Measurements from ENCODE around the gene PXYLP1. TPM values are rescaled to one million over a fixed set of nuclear protein-coding genes. Genes with fewer than 3 reads are reported as not detected.

The PXYLP1 gene
- total RNA-seq, 1 donor from 2014 or later, result 36.3 TPM

GRCh38 chr3:141280086-141280485, 48.5 kb downstream of the PXYLP1 start:
- TF ChIP-seq EZH2 (IDR thresholded peaks at IDR 0.05) (no peak), CTCF (IDR thresholded peaks at IDR 0.05) (no peak), EZH2phosphoT487 (IDR thresholded peaks at IDR 0.05) (no peak)
- H3K4me1 Mint-ChIP-seq, result peaks cover 5% of the 10 kb centered on the region
- Histone ChIP-seq H3K27ac (no peak overlapping the region), H3K9me3 (ENCODE audit: low read depth) (no peaks in the 10 kb centered on the region), H3K9ac (no peak overlapping the region), H3K4me2 (no peak overlapping the region), H3K4me1 (no peaks in the 10 kb centered on the region), H3K27me3 (no peaks in the 10 kb centered on the region), H2AFZ (replicated peaks) (no peak overlapping the region), H4K20me1 (ENCODE audit: low read depth) (no peaks in the 10 kb centered on the region), H3F3A (ENCODE audit: low read depth) (no peaks in the 10 kb centered on the region), H3K79me2 (ENCODE audit: low read depth) (no peaks in the 10 kb centered on the region), H3K4me3 (no peak overlapping the region), H3K36me3 (no peaks in the 10 kb centered on the region)
- H3K9me3 Mint-ChIP-seq, result no peaks in the 10 kb centered on the region
- peaks cover 9% of the 10 kb centered on the region for H3K36me3 Mint-ChIP-seq
- H3K4me3 Mint-ChIP-seq, result no peak overlapping the region
- no peak for DNase-seq (ENCODE audit: low spot score)
- no peaks in the 10 kb centered on the region for H3K27me3 Mint-ChIP-seq (ENCODE audit: insufficient read depth, low read depth)
- H3K27ac Mint-ChIP-seq, result no peak overlapping the region

- H3K36me3 ChIP-seq, result no peaks in the 10 kb centered on the region
- no peak overlapping the region for H3K4me3 Mint-ChIP-seq
These were observed 49.1 kb downstream of the PXYLP1 start for GRCh38 chr3:141280690-141281089.

GRCh38 chr3:141285570-141285969, 53.9 kb downstream of the PXYLP1 start:
- Histone ChIP-seq H3F3A (ENCODE audit: low read depth) (no peaks in the 10 kb centered on the region), H3K4me3 (no peak overlapping the region), H4K20me1 (ENCODE audit: low read depth) (no peaks in the 10 kb centered on the region), H3K27ac (no peak overlapping the region), H3K27me3 (no peaks in the 10 kb centered on the region), H3K4me2 (no peak overlapping the region), H3K9ac (no peak overlapping the region), H3K9me3 (ENCODE audit: low read depth) (no peaks in the 10 kb centered on the region), H3K79me2 (ENCODE audit: low read depth) (no peaks in the 10 kb centered on the region), H2AFZ (replicated peaks) (no peak overlapping the region), H3K4me1 (no peaks in the 10 kb centered on the region), H3K36me3 (no peaks in the 10 kb centered on the region)
- no peaks in the 10 kb centered on the region for H3K9me3 Mint-ChIP-seq
- no peak overlapping the region for H3K4me3 Mint-ChIP-seq
- H3K27me3 Mint-ChIP-seq (ENCODE audit: insufficient read depth, low read depth), result no peaks in the 10 kb centered on the region
- H3K36me3 Mint-ChIP-seq, result peaks cover 17% of the 10 kb centered on the region
- no peak overlapping the region for H3K27ac Mint-ChIP-seq
- DNase-seq (ENCODE audit: low spot score), result no peak
- TF ChIP-seq EZH2 (IDR thresholded peaks at IDR 0.05) (no peak), CTCF (IDR thresholded peaks at IDR 0.05) (no peak), EZH2phosphoT487 (IDR thresholded peaks at IDR 0.05) (no peak)
- H3K4me1 Mint-ChIP-seq, result peaks cover 3% of the 10 kb centered on the region

More at GRCh38 chr3:141280690-141281089, 49.1 kb downstream of the PXYLP1 start:
- H3K27me3 ChIP-seq, result no peaks in the 10 kb centered on the region
- no peak for TF ChIP-seq EZH2phosphoT487 (IDR thresholded peaks at IDR 0.05)
- H3K4me1 ChIP-seq, result no peaks in the 10 kb centered on the region
- H3K36me3 Mint-ChIP-seq, result peaks cover 11% of the 10 kb centered on the region
- no peak overlapping the region for H3K27ac ChIP-seq
- H3F3A ChIP-seq (ENCODE audit: low read depth), result no peaks in the 10 kb centered on the region
- no peaks in the 10 kb centered on the region for H4K20me1 ChIP-seq (ENCODE audit: low read depth)
- DNase-seq (ENCODE audit: low spot score), result no peak
- H3K9ac ChIP-seq, result no peak overlapping the region
- H3K4me2 ChIP-seq, result no peak overlapping the region
- no peaks in the 10 kb centered on the region for H3K27me3 Mint-ChIP-seq (ENCODE audit: insufficient read depth, low read depth)
- H3K4me3 ChIP-seq, result no peak overlapping the region
- H3K79me2 ChIP-seq (ENCODE audit: low read depth), result no peaks in the 10 kb centered on the region
- no peak overlapping the region for H2AFZ ChIP-seq (replicated peaks)
- peaks cover 5% of the 10 kb centered on the region for H3K4me1 Mint-ChIP-seq
- H3K9me3 ChIP-seq (ENCODE audit: low read depth), result no peaks in the 10 kb centered on the region
- no peaks in the 10 kb centered on the region for H3K9me3 Mint-ChIP-seq
- no peak overlapping the region for H3K27ac Mint-ChIP-seq

GRCh38 chr3:141286856-141287255, 55.2 kb downstream of the PXYLP1 start:
- no peak overlapping the region for H2AFZ ChIP-seq (replicated peaks)
- peaks cover 12% of the 10 kb centered on the region for H3K4me1 Mint-ChIP-seq
- H3K27me3 ChIP-seq, result no peaks in the 10 kb centered on the region
- H3K79me2 ChIP-seq (ENCODE audit: low read depth), result no peaks in the 10 kb centered on the region
- no peaks in the 10 kb centered on the region for H3K36me3 ChIP-seq
- no peak overlapping the region for H3K4me3 Mint-ChIP-seq
- no peaks in the 10 kb centered on the region for H4K20me1 ChIP-seq (ENCODE audit: low read depth)
- no peaks in the 10 kb centered on the region for H3K4me1 ChIP-seq
- H3K36me3 Mint-ChIP-seq, result peaks cover 14% of the 10 kb centered on the region
- no peak for DNase-seq (ENCODE audit: low spot score)
- H3K4me3 ChIP-seq, result no peak overlapping the region
- H3K9me3 Mint-ChIP-seq, result no peaks in the 10 kb centered on the region
- no peak for TF ChIP-seq EZH2 (IDR thresholded peaks at IDR 0.05)
- H3K9me3 ChIP-seq (ENCODE audit: low read depth), result no peaks in the 10 kb centered on the region
- H3K4me2 ChIP-seq, result no peak overlapping the region
- no peak overlapping the region for H3K27ac Mint-ChIP-seq
- H3K27me3 Mint-ChIP-seq (ENCODE audit: insufficient read depth, low read depth), result no peaks in the 10 kb centered on the region
- H3F3A ChIP-seq (ENCODE audit: low read depth), result peaks cover under 1% of the 10 kb centered on the region
- no peak overlapping the region for H3K27ac ChIP-seq
- H3K9ac ChIP-seq, result no peak overlapping the region
